IMR-90 (cell line): Measurements from ENCODE around the gene FAM124A. TPM values are rescaled to one million over a fixed set of nuclear protein-coding genes. Genes with fewer than 3 reads are reported as not detected.

Experiments
- ATAC-seq: fragments of 200-7000 bp; cut with Tn5 transposase; 2 replicates; pipeline ENCODE4 v1.9.1; 2020; ENCODE audit warnings: low read depth, mild to moderate bottlenecking, moderate library complexity
- BruUV-seq: library from RNA; stranded (reverse); fragments of 400-500 nt; replicated peaks from 2 replicates; lab custom pipeline; 2021; lab: Mats Ljungman, UMichigan
- CTCF ChIA-PET: fragments of 300-600 bp; formaldehyde crosslinking; extraction: SDS; loops from one replicate; lab custom pipeline; 2021; ENCODE audit warnings: antibody characterized with exemption; lab: Yijun Ruan, JAX
- POLR2A ChIA-PET: fragments of 300-600 bp; sonication (Branson Sonifier 250); formaldehyde crosslinking; loops from one replicate; lab custom pipeline; 2022; ENCODE audit warnings: antibody characterized with exemption; ENCODE audit not compliant: unreplicated experiment; lab: Charles Lee
- DNase-seq: peaks from one replicate; pipeline ENCODE4 v3.0.0; 2013
- H2AFZ ChIP-seq: replicated peaks from 2 replicates; pipeline ENCODE3; 2013; ENCODE audit warnings: low read length, mild to moderate bottlenecking; ENCODE audit not compliant: poor library complexity
- H2AK5ac ChIP-seq: 2 replicates; pipeline ENCODE4 v1.6.1; 2013; ENCODE audit warnings: low read depth, low read length, inconsistent platforms
- H2AK9ac ChIP-seq: replicated peaks from 2 replicates; pipeline ENCODE3; 2013; ENCODE audit warnings: mild to moderate bottlenecking, low read depth, low read length, moderate library complexity; ENCODE audit not compliant: poor library complexity
- H2BK120ac ChIP-seq: 2 replicates; pipeline ENCODE4 v1.6.1; 2013; ENCODE audit warnings: low read depth, low read length, inconsistent platforms
- H2BK15ac ChIP-seq: 3 replicates; pipeline ENCODE4 v1.6.1; 2013; ENCODE audit warnings: low read depth, low read length, inconsistent platforms
- H2BK20ac ChIP-seq: 2 replicates; pipeline ENCODE4 v1.6.1; 2013; ENCODE audit warnings: low read depth, mild to moderate bottlenecking, inconsistent platforms, low read length, moderate library complexity
- H2BK5ac ChIP-seq: 2 replicates; pipeline ENCODE4 v1.6.1; 2013; ENCODE audit warnings: mild to moderate bottlenecking, low read depth, low read length, inconsistent platforms; ENCODE audit not compliant: poor library complexity, severe bottlenecking
- H3K14ac ChIP-seq: replicated peaks from 2 replicates; pipeline ENCODE4 v1.6.1; 2013; ENCODE audit warnings: low read depth, low read length, inconsistent platforms
- H3K18ac ChIP-seq: 2 replicates; pipeline ENCODE4 v1.6.1; 2013; ENCODE audit warnings: low read depth, low read length, control low read depth
- H3K23ac ChIP-seq: 2 replicates; pipeline ENCODE4 v1.6.1; 2013; ENCODE audit warnings: low read depth, low read length, inconsistent platforms
- H3K27ac ChIP-seq: 2 replicates; pipeline ENCODE4 v1.5.1; 2013; ENCODE audit warnings: mild to moderate bottlenecking, control low read depth, low read length; ENCODE audit not compliant: insufficient read depth
- H3K27me3 ChIP-seq: 2 replicates; pipeline ENCODE4 v1.6.1; 2013; ENCODE audit warnings: low read length; ENCODE audit not compliant: control insufficient read depth, insufficient read depth
- H3K36me3 ChIP-seq: 2 replicates; pipeline ENCODE4 v1.6.1; 2013; ENCODE audit warnings: low read length, mixed read lengths; ENCODE audit not compliant: control insufficient read depth, insufficient read depth
- H3K4ac ChIP-seq: 2 replicates; pipeline ENCODE4 v1.6.1; 2013; ENCODE audit warnings: low read depth, low read length, inconsistent platforms
- H3K4me1 ChIP-seq: 2 replicates; pipeline ENCODE4 v1.6.1; 2013; ENCODE audit warnings: low read length, mixed read lengths; ENCODE audit not compliant: control insufficient read depth, insufficient read depth
- H3K4me2 ChIP-seq: 2 replicates; pipeline ENCODE4 v1.6.1; 2013; ENCODE audit warnings: low read depth, mild to moderate bottlenecking, control low read depth, low read length, moderate library complexity
- H3K4me3 ChIP-seq: 2 replicates; pipeline ENCODE4 v1.5.1; 2013; ENCODE audit warnings: low read depth, mild to moderate bottlenecking, control low read depth, low read length, moderate library complexity; ENCODE audit not compliant: insufficient read depth
- H3K56ac ChIP-seq: 2 replicates; pipeline ENCODE4 v1.6.1; 2013; ENCODE audit warnings: low read length, inconsistent platforms; ENCODE audit not compliant: insufficient read depth; ENCODE audit errors: extremely low read depth
- H3K79me1 ChIP-seq, 2 experiments: 2 replicates each; pipeline ENCODE4 v1.6.1; 2013; ENCODE audit warnings: low read length in 2 of 2, inconsistent platforms in 1 of 2, low read depth in 1 of 2
- H3K9ac ChIP-seq: 2 replicates; pipeline ENCODE4 v1.6.1; 2013; ENCODE audit warnings: low read depth, low read length, control low read depth
- H3K9me1 ChIP-seq: 2 replicates; pipeline ENCODE4 v1.6.1; 2013; ENCODE audit warnings: low read length, inconsistent platforms; ENCODE audit not compliant: insufficient read depth
- H3K9me3 ChIP-seq: 2 replicates; pipeline ENCODE4 v1.6.1; 2013; ENCODE audit warnings: low read length; ENCODE audit not compliant: control insufficient read depth, insufficient read depth
- H4K20me1 ChIP-seq: 2 replicates; pipeline ENCODE4 v1.6.1; 2013; ENCODE audit warnings: low read length, inconsistent platforms; ENCODE audit not compliant: insufficient read depth
- H4K5ac ChIP-seq: 2 replicates; pipeline ENCODE4 v1.6.1; 2013; ENCODE audit warnings: mild to moderate bottlenecking, low read depth, low read length, control low read depth
- H4K8ac ChIP-seq, 2 experiments: 2 replicates each; pipeline ENCODE4 v1.6.1; 2013; ENCODE audit warnings: low read depth in 2 of 2, low read length in 2 of 2, control low read depth in 1 of 2, inconsistent platforms in 1 of 2
- H4K91ac ChIP-seq: 2 replicates; pipeline ENCODE4 v1.6.1; 2013; ENCODE audit warnings: low read depth, low read length, inconsistent platforms; ENCODE audit not compliant: insufficient read depth
- BHLHE40 ChIP-seq: fragments of 150-350 bp; IDR thresholded peaks from 2 replicates; pipeline ENCODE4 v1.6.1; 2016; ENCODE audit warnings: mild to moderate bottlenecking, low read depth, low read length
- CEBPB ChIP-seq: IDR thresholded peaks from 2 replicates; pipeline ENCODE4 v1.6.1; 2012; ENCODE audit warnings: low read depth, low read length, improper control_type of control experiment
- CHD1 ChIP-seq: IDR thresholded peaks from 2 replicates; pipeline ENCODE4 v1.6.1; 2012; ENCODE audit warnings: low read depth, low read length, improper control_type of control experiment
- FOS ChIP-seq: fragments of 150-350 bp; IDR thresholded peaks from 2 replicates; pipeline ENCODE4 v1.6.1; 2016; ENCODE audit warnings: low read depth, low read length
- MAFK ChIP-seq: IDR thresholded peaks from 2 replicates; pipeline ENCODE4 v1.6.1; 2012; ENCODE audit warnings: low read depth, low read length, improper control_type of control experiment
- MAZ ChIP-seq: IDR thresholded peaks from 2 replicates; pipeline ENCODE4 v1.6.1; 2012; ENCODE audit warnings: low read depth, mild to moderate bottlenecking, low read length, improper control_type of control experiment, moderate library complexity, borderline replicate concordance
- MXI1 ChIP-seq: IDR thresholded peaks from 2 replicates; pipeline ENCODE4 v1.6.1; 2012; ENCODE audit warnings: low read depth, mild to moderate bottlenecking, low read length, moderate library complexity, borderline replicate concordance
- NFE2L2 ChIP-seq: fragments of 150-350 bp; IDR thresholded peaks from 2 replicates; pipeline ENCODE4 v1.6.1; 2016; ENCODE audit warnings: low read depth, mild to moderate bottlenecking, low read length
- POLR2A ChIP-seq: IDR thresholded peaks from 2 replicates; pipeline ENCODE4 v1.6.1; 2012; ENCODE audit warnings: mild to moderate bottlenecking, low read depth, low read length
- RAD21 ChIP-seq: IDR thresholded peaks from 2 replicates; pipeline ENCODE4 v1.6.1; 2012; ENCODE audit warnings: low read length, improper control_type of control experiment
- RCOR1 ChIP-seq: IDR thresholded peaks from 2 replicates; pipeline ENCODE4 v1.6.1; 2012; ENCODE audit warnings: mild to moderate bottlenecking, low read length, improper control_type of control experiment; ENCODE audit not compliant: insufficient replicate concordance
- RFX5 ChIP-seq: IDR thresholded peaks from 2 replicates; pipeline ENCODE4 v1.8.0; 2012; ENCODE audit warnings: low read depth, mild to moderate bottlenecking, low read length, moderate library complexity
- SMC3 ChIP-seq: fragments of 150-350 bp; IDR thresholded peaks from 2 replicates; pipeline ENCODE4 v1.6.1; 2016; ENCODE audit warnings: low read depth, mild to moderate bottlenecking, antibody characterized with exemption, low read length, moderate library complexity
- WGBS, 2 experiments: methylation state at CpG; one replicate each; pipeline versions ENCODE4 v1.1.5 to v1.1.7; 2013; ENCODE audit warnings: missing lambda C conversion rate in 2 of 2; ENCODE audit not compliant: insufficient read length in 1 of 2; ENCODE audit errors: extremely low coverage in 2 of 2; 5-methylcytosine and 5-hydroxymethylcytosine counted together
- dilution Hi-C: fragments of 300-500 bp; cut with HindIII; formaldehyde crosslinking; loops from one replicate; pipeline ENCODE4 v1.14.3; 2018; ENCODE audit warnings: low sequenced_read_pairs; ENCODE audit not compliant: unreplicated experiment
- in situ Hi-C: fragments of 300-500 bp; cut with MboI; formaldehyde crosslinking; loops from 3 replicates; pipeline ENCODE4 v1.14.3; 2019; ENCODE audit warnings: low sequenced_read_pairs, inconsistent platforms, mixed read lengths
- intact Hi-C: fragments of 100-400 bp; cut with micrococcal nuclease; formaldehyde crosslinking; loops from 2 replicates; pipeline ENCODE4 v1.10.0; 2022
- polyA plus RNA-seq, 3 experiments: library from polyadenylated mRNA; depleted of rRNA; stranded (reverse); fragments of >200 nt; gene quantifications; 2 replicates each; pipeline ENCODE4 v1.2.3, GENCODE V29; 2012; ENCODE audit warnings: low replicate concordance in 1 of 3
- total RNA-seq: library from RNA; depleted of rRNA; stranded (reverse); fragments of >200 nt; gene quantifications from 2 replicates; pipeline ENCODE4 v1.2.3, GENCODE V29; 2012
- TF ChIP-seq, protein P1 (sequence below): fragments of 150-350 bp; IDR thresholded peaks from 2 replicates; pipeline ENCODE4 v1.6.1; 2016; ENCODE audit warnings: low read depth, mild to moderate bottlenecking, low read length, moderate library complexity, borderline replicate concordance
- TF ChIP-seq, protein P2 (sequence below): fragments of 150-350 bp; IDR thresholded peaks from 2 replicates; pipeline ENCODE4 v1.6.1; 2017; ENCODE audit warnings: mild to moderate bottlenecking, antibody characterized with exemption, low read length, low read depth
- TF ChIP-seq, protein P3 (sequence below): conservative IDR thresholded peaks from 2 replicates; pipeline ENCODE4 v1.5.1; 2012; ENCODE audit warnings: mild to moderate bottlenecking, low read depth, low read length, improper control_type of control experiment

Gene FAM124A
- total and polyA plus RNA-seq, 2 of the 4 experiments (the other 2 are of a cell fraction) = 0.03 TPM; not detected in 1

DNA sequence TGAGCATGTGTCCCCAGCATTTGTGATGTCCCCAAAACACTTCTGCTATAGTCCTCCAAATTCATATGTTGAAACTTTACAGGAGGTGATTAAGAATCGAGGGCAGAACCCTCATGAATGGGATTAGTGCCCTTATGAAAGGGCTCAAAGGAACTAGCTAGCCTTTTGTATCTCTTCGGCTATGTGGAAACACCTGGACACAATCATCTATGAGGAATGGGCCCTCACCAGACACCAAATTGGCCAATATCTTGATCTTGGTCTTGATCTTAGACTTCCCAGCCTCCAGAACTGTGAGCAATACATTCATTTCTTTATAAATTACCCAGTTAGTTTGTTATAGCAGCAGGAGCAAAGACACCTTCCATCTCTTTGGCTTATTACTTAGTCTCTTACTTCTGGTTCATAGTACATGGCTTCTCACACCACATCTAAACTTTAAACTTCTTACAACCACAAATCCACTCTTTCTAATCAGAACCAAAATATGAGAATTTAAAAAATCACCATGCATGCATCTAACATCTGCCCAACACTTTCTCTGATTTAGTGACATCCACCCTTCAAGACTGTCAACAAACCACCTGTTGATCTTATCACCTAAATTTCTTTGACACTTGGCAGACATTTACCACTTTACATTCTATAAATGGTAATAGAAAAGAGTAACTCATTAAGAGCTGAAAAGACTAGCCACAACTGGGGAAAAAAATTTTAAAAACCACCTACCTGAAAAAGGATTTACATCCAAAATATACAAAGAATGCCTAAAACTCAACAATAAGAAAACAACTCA lies 110.6 kb downstream of the FAM124A start:
- no peak overlapping the region for H3K4me2 ChIP-seq
- no peaks in the 10 kb centered on the region for H3K9me3 ChIP-seq
- no CpG with 5 or more reads among the region's 2 CpGs for WGBS, 2 experiments
- H2BK15ac ChIP-seq = no peak overlapping the region
- no peak overlapping the region for H3K4ac ChIP-seq
- H4K20me1 ChIP-seq = no peaks in the 10 kb centered on the region; the same call in 1 of the 2 replicates
- H3K23ac ChIP-seq = no peak overlapping the region
- intact Hi-C loops (no loop called here), dilution Hi-C loops (no loop called here), in situ Hi-C loops (no loop called here)
- no peak overlapping the region for H3K18ac ChIP-seq
- ChIA-PET CTCF (no interaction called here), POLR2A (no interaction called here)
- H2AK9ac ChIP-seq = no peak overlapping the region
- no peak overlapping the region for H2AK5ac ChIP-seq
- no peaks in the 10 kb centered on the region for H3K79me1 ChIP-seq
- H3K4me3 ChIP-seq = no peak overlapping the region
- H3K9me1 ChIP-seq = no peaks in the 10 kb centered on the region
- TF ChIP-seq, protein P1, sequence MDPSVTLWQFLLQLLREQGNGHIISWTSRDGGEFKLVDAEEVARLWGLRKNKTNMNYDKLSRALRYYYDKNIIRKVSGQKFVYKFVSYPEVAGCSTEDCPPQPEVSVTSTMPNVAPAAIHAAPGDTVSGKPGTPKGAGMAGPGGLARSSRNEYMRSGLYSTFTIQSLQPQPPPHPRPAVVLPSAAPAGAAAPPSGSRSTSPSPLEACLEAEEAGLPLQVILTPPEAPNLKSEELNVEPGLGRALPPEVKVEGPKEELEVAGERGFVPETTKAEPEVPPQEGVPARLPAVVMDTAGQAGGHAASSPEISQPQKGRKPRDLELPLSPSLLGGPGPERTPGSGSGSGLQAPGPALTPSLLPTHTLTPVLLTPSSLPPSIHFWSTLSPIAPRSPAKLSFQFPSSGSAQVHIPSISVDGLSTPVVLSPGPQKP = no peak
- TF ChIP-seq, protein P2, sequence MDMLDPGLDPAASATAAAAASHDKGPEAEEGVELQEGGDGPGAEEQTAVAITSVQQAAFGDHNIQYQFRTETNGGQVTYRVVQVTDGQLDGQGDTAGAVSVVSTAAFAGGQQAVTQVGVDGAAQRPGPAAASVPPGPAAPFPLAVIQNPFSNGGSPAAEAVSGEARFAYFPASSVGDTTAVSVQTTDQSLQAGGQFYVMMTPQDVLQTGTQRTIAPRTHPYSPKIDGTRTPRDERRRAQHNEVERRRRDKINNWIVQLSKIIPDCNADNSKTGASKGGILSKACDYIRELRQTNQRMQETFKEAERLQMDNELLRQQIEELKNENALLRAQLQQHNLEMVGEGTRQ = no peak
- TF ChIP-seq, protein P3, sequence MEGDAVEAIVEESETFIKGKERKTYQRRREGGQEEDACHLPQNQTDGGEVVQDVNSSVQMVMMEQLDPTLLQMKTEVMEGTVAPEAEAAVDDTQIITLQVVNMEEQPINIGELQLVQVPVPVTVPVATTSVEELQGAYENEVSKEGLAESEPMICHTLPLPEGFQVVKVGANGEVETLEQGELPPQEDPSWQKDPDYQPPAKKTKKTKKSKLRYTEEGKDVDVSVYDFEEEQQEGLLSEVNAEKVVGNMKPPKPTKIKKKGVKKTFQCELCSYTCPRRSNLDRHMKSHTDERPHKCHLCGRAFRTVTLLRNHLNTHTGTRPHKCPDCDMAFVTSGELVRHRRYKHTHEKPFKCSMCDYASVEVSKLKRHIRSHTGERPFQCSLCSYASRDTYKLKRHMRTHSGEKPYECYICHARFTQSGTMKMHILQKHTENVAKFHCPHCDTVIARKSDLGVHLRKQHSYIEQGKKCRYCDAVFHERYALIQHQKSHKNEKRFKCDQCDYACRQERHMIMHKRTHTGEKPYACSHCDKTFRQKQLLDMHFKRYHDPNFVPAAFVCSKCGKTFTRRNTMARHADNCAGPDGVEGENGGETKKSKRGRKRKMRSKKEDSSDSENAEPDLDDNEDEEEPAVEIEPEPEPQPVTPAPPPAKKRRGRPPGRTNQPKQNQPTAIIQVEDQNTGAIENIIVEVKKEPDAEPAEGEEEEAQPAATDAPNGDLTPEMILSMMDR = no peak
- TF ChIP-seq MXI1 = no peak
- TF ChIP-seq RAD21 = no peak
- TF ChIP-seq MAFK = no peak
- TF ChIP-seq CEBPB = no peak
- TF ChIP-seq CHD1 = no peak
- TF ChIP-seq SMC3 = no peak
- TF ChIP-seq RCOR1 = no peak
- no peak for TF ChIP-seq MAZ
- no peak for TF ChIP-seq FOS
- TF ChIP-seq POLR2A = no peak
- TF ChIP-seq NFE2L2 = no peak
- TF ChIP-seq RFX5 = no peak
- no peak for TF ChIP-seq BHLHE40
- no peak overlapping the region for H2AFZ ChIP-seq
- no peak overlapping the region for H3K9ac ChIP-seq
- BruUV-seq = no TSS peak
- no peak overlapping the region for H3K14ac ChIP-seq
- no peak overlapping the region for H2BK20ac ChIP-seq
- H2BK120ac ChIP-seq = no peak overlapping the region
- no peak overlapping the region for H2BK5ac ChIP-seq
- ATAC-seq (no peak), DNase-seq (no peak)
- no peak overlapping the region for H3K56ac ChIP-seq
- H3K4me1 ChIP-seq = no peaks in the 10 kb centered on the region
- H3K36me3 ChIP-seq = no peaks in the 10 kb centered on the region
- no peak overlapping the region for H4K5ac ChIP-seq
- H4K91ac ChIP-seq = no peak overlapping the region
- H3K27me3 ChIP-seq = peaks cover 1% of the 10 kb centered on the region; the same call in 1 of the 2 replicates
- H4K8ac ChIP-seq = no peak overlapping the region
- no peak overlapping the region for H3K27ac ChIP-seq
